Testis (tissue), 3 donors: ENCODE data around the gene NAA16. TPM values are rescaled to one million over a fixed set of nuclear protein-coding genes. Genes with fewer than 3 reads are reported as not detected.

Source experiments
- DNase-seq: peaks from one replicate; pipeline ENCODE4 v3.0.0-alpha.2; 2019
- H3K27ac ChIP-seq, 2 donors: fragments of 200-600 bp; sonication (generic); one replicate each; pipeline ENCODE4 v1.5.1; 2019
- H3K27me3 ChIP-seq: fragments of 200-600 bp; sonication (generic); one replicate; pipeline ENCODE4 v1.5.1; 2019
- H3K36me3 ChIP-seq: fragments of 200-600 bp; sonication (generic); one replicate; pipeline ENCODE4 v1.5.1; 2017; ENCODE audit warnings: low read depth; ENCODE audit errors: missing control alignments
- H3K4me1 ChIP-seq: fragments of 200-600 bp; sonication (generic); one replicate; pipeline ENCODE4 v1.5.1; 2019
- H3K4me3 ChIP-seq, 2 donors: fragments of 200-600 bp; sonication (generic); one replicate each; pipeline ENCODE4 v1.5.1; 2017 to 2019
- H3K9me3 ChIP-seq: fragments of 200-600 bp; sonication (generic); one replicate; pipeline ENCODE4 v1.5.1; 2017
- POLR2A ChIP-seq: fragments of 450-650 bp; IDR thresholded peaks from one replicate; pipeline ENCODE4 v1.6.1; 2017; ENCODE audit warnings: antibody characterized with exemption, mild to moderate bottlenecking, moderate library complexity
- WGBS, 2 donors: methylation state at CpG; one replicate each; pipeline ENCODE4 v1.1.5; 2018; 5-methylcytosine and 5-hydroxymethylcytosine counted together
- intact Hi-C: fragments of 100-400 bp; cut with DNase I; formaldehyde crosslinking; loops from one replicate; pipeline ENCODE4 v1.15.1; 2023; ENCODE audit warnings: low total_unique reads
- polyA plus RNA-seq: library from polyadenylated mRNA; stranded (reverse); fragments of 350-450 nt; fragmentation: Illumina TruSeq; extraction: RNeasy Lipid Tissue Mini Kit (QIAGEN cat#74804); gene quantifications from one replicate; pipeline ENCODE4 v1.2.3, GENCODE V29; 2014; ENCODE audit warnings: low read depth, low replicate concordance; ENCODE audit not compliant: insufficient read depth
- total RNA-seq, 2 donors: library from RNA; depleted of rRNA; stranded (reverse); fragments of >200 nt; gene quantifications; one replicate each; pipeline ENCODE4 v1.2.3, GENCODE V29; 2016
- TF ChIP-seq, protein P1 (sequence below), 3 experiments: fragments of 450-650 bp in 2 of 3; fragments of 200-600 bp in 1 of 3; sonication (generic) in 1 of 3; IDR thresholded peaks; one replicate each; pipeline ENCODE4 v1.5.1; 2016 to 2019; ENCODE audit warnings: antibody characterized with exemption in 3 of 3, mild to moderate bottlenecking in 2 of 3, moderate library complexity in 1 of 3

Gene NAA16
- total and polyA plus RNA-seq, 3 donors from 2014 or later: 18.5 to 38.0 (median 33.1) TPM

DNA sequence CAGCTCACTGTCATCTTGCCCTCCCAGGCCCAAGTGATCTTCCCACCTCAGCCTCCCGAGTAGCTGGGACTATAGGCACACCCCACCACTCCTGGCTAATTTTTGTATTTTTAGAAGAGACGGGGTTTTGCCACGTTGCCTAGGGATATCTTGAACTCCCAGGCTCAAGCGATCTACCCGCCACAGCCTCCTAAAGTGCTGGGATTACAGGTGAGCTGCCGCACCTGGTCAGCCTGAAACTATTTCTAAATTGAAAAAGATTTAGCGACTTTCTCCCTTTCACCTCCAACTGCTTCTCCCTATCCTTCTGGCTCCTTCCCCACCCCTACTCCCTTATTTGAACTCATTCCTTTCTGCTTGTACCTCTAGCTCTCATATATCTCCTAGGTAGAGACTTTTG is 19.8 kb upstream of the NAA16 start:
- Histone ChIP-seq H3K4me3 (no peak overlapping the region), H3K27me3 (no peaks in the 10 kb centered on the region), H3K9me3 (no peaks in the 10 kb centered on the region), H3K27ac (no peak overlapping the region), H3K36me3 (no peaks in the 10 kb centered on the region), H3K4me1 (no peaks in the 10 kb centered on the region)
- intact Hi-C loops: no loop called here
- no peak for DNase-seq
- WGBS, 2 donors: 97 to 99% methylated on average over 7 of the region's 7 CpGs
- TF ChIP-seq POLR2A: no peak
- TF ChIP-seq, protein P1, sequence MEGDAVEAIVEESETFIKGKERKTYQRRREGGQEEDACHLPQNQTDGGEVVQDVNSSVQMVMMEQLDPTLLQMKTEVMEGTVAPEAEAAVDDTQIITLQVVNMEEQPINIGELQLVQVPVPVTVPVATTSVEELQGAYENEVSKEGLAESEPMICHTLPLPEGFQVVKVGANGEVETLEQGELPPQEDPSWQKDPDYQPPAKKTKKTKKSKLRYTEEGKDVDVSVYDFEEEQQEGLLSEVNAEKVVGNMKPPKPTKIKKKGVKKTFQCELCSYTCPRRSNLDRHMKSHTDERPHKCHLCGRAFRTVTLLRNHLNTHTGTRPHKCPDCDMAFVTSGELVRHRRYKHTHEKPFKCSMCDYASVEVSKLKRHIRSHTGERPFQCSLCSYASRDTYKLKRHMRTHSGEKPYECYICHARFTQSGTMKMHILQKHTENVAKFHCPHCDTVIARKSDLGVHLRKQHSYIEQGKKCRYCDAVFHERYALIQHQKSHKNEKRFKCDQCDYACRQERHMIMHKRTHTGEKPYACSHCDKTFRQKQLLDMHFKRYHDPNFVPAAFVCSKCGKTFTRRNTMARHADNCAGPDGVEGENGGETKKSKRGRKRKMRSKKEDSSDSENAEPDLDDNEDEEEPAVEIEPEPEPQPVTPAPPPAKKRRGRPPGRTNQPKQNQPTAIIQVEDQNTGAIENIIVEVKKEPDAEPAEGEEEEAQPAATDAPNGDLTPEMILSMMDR (IDR thresholded peaks at IDR 0.05): no peak

DNA sequence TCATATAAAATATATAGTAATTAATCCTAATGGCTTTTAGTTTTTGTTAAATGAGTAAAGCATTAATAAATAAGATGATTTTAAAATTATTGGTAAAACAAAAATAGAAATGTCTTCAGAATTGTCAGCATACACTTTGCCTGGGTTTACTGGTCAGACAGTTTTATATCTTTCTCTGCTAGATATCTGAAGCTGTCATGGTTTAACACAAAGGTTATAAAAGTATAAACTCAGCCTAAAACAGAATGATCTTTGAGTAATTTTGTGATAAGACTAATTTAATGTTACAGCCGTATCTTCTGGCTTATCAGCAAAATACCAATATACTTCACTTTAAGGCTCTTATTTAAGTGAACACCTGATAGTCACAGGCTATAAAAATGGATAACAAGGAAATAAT is 17.8 kb upstream of the NAA16 start:
- H3K4me3 ChIP-seq: no peak overlapping the region
- intact Hi-C loops: no loop called here
- no peak for DNase-seq
- WGBS, 2 donors: 85 to 89% methylated on average over 1 of the region's 1 CpG
- H3K36me3 ChIP-seq: no peaks in the 10 kb centered on the region
- no peak for TF ChIP-seq POLR2A
- TF ChIP-seq, protein P1 (IDR thresholded peaks at IDR 0.05): no peak
- no peaks in the 10 kb centered on the region for H3K27me3 ChIP-seq
- no peaks in the 10 kb centered on the region for H3K9me3 ChIP-seq
- H3K4me1 ChIP-seq: no peaks in the 10 kb centered on the region
- H3K27ac ChIP-seq: no peak overlapping the region

DNA sequence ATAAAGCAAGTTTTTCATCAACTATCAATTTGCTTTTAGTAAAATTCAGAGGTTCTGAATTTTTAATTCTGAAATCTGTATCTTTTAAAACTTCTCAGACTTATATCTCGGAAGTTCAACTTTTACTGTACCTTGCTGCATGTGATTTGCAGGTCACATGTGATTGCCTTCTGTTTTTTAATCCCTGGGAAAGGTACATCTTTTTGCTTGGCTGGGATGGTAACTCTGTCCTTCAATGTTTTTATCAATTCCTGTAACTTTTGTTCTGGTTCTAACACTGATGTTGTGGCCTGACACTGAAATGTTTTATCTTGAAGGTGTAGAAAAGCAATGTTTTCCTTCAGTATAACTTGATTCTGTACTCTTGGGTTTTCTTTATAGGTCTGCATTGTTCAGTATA is 16.2 kb upstream of the NAA16 start:
- Histone ChIP-seq H3K4me1 (no peaks in the 10 kb centered on the region), H3K27me3 (no peaks in the 10 kb centered on the region), H3K27ac (no peak overlapping the region), H3K36me3 (no peaks in the 10 kb centered on the region), H3K9me3 (no peaks in the 10 kb centered on the region), H3K4me3 (no peak overlapping the region)
- TF ChIP-seq, protein P1 (IDR thresholded peaks at IDR 0.05): no peak
- no peak for TF ChIP-seq POLR2A
- DNase-seq: no peak
- 83 to 90% methylated on average over 1 of the region's 1 CpG for WGBS, 2 donors
- intact Hi-C loops: no loop called here

DNA sequence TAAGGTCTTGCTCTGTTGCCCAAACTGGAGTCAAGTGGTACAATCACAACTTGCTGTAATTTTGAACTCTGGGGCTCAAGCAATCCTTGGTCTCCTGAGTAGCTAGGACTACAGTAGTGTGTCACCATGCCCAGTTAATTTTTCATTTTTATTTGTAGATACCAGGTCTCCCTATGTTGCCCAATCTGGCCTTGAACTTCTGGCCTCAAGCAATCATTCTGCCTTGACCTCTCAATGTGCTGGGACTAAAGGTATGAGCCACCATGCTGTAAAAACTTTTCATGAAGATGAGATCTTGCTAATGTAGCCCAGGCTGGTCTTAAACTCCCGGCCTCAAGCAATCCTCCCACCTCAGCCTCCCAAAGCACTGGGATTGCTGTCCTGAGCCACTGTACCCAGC is 15.1 kb upstream of the NAA16 start:
- no peak for DNase-seq
- no peak overlapping the region for H3K4me3 ChIP-seq
- intact Hi-C loops: no loop called here
- no peaks in the 10 kb centered on the region for H3K9me3 ChIP-seq
- WGBS, 2 donors: 79 to 83% methylated on average over 1 of the region's 1 CpG
- TF ChIP-seq, protein P1 (IDR thresholded peaks at IDR 0.05): no peak
- TF ChIP-seq POLR2A: no peak
- no peak overlapping the region for H3K27ac ChIP-seq
- no peaks in the 10 kb centered on the region for H3K36me3 ChIP-seq
- no peaks in the 10 kb centered on the region for H3K4me1 ChIP-seq
- no peaks in the 10 kb centered on the region for H3K27me3 ChIP-seq

DNA sequence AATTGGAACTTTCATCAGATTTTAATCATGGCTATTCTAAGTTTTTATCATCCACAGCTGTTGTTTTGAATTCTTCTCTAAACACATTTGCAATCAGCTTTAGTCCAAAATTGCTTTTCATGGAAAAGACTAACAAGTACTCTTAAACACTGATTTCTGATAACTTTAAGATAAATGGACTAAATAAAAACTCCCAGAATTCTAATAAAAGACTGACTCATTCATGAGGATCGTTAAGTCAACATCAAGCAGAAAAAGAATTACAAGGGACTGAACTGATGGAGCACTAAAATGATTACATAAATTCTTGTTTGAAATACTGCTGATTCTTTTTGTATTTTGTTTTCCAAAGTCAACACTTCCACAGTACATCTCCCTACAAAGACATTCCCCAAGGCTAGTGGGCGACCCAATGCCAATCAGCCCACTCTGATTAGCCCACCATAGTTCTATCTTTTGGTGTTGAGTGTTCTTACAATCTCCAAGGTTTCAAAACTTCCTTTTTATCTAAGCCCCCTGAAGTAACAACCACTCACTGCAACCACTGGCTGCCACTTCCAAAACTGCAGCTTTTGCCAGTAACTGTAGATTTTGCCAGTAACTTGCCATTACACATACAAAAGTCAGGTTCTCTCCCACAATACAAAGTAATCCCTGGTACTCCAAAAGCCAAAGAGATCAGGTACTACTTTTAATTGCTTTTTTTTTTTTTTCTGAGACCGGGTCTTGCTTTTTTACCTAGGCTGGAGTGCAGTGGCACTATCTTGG is 14.0 kb upstream of the NAA16 start:
- TF ChIP-seq, protein P1 (IDR thresholded peaks at IDR 0.05): no peak
- no peak for TF ChIP-seq POLR2A
- WGBS, 2 donors: 74 to 76% methylated on average over 3 of the region's 3 CpGs
- H3K4me3 ChIP-seq: no peak overlapping the region
- no peaks in the 10 kb centered on the region for H3K36me3 ChIP-seq
- H3K4me1 ChIP-seq: no peaks in the 10 kb centered on the region
- H3K27me3 ChIP-seq: no peaks in the 10 kb centered on the region
- intact Hi-C loops: no loop called here
- no peak overlapping the region for H3K27ac ChIP-seq
- H3K9me3 ChIP-seq: no peaks in the 10 kb centered on the region
- no peak for DNase-seq
